Astrocyte (in vitro differentiated cells and primary cell): Measurements from ENCODE around the gene SCNN1A.

Experiments used
- CTCF ChIP-seq: IDR thresholded peaks from 2 replicates; pipeline ENCODE4 v1.5.1; 2011; ENCODE audit warnings: low read depth, mild to moderate bottlenecking, inconsistent platforms, low read length, moderate library complexity; ENCODE audit not compliant: insufficient read depth
- EZH2 ChIP-seq: IDR thresholded peaks from 2 replicates; pipeline ENCODE4 v1.6.1; 2012; ENCODE audit warnings: mild to moderate bottlenecking, low read length, inconsistent platforms; ENCODE audit not compliant: insufficient read depth

GRCh38 chr12:6367065-6367968 is 8.0 kb downstream of the SCNN1A start:
- TF ChIP-seq CTCF (peak; percentile 30), EZH2 (no peak)
